Neuronal stem cell (in vitro differentiated cells): ENCODE results near the gene SLC28A3.

Experiments used
- DNase-seq: peaks from one replicate; pipeline ENCODE4 v3.0.0-alpha.2; 2013; ENCODE audit warnings: low spot score
- H2AFZ ChIP-seq: one replicate; pipeline ENCODE4 v1.6.1; 2013; ENCODE audit warnings: mild to moderate bottlenecking, low read length, inconsistent platforms
- H2AK5ac ChIP-seq: 2 replicates; pipeline ENCODE4 v1.6.1; 2013; ENCODE audit warnings: low read depth, mild to moderate bottlenecking, inconsistent platforms, low read length, moderate library complexity, mixed read lengths
- H2BK120ac ChIP-seq: 2 replicates; pipeline ENCODE4 v1.6.1; 2013; ENCODE audit warnings: low read depth, mild to moderate bottlenecking, inconsistent platforms, low read length, moderate library complexity, mixed read lengths
- H2BK12ac ChIP-seq: one replicate; pipeline ENCODE4 v1.6.1; 2013; ENCODE audit warnings: low read length, inconsistent platforms
- H2BK15ac ChIP-seq: 2 replicates; pipeline ENCODE4 v1.6.1; 2013; ENCODE audit warnings: mild to moderate bottlenecking, low read length, inconsistent platforms, mixed read lengths
- H2BK5ac ChIP-seq: one replicate; pipeline ENCODE4 v1.6.1; 2013; ENCODE audit warnings: inconsistent platforms, mild to moderate bottlenecking, low read length, moderate library complexity
- H3K14ac ChIP-seq: one replicate; pipeline ENCODE4 v1.6.1; 2013; ENCODE audit warnings: low read length, inconsistent platforms
- H3K18ac ChIP-seq: 2 replicates; pipeline ENCODE4 v1.6.1; 2013; ENCODE audit warnings: low read length, inconsistent platforms
- H3K23ac ChIP-seq: 2 replicates; pipeline ENCODE4 v1.6.1; 2013; ENCODE audit warnings: low read depth, mild to moderate bottlenecking, mixed read lengths, low read length, inconsistent platforms; ENCODE audit not compliant: poor library complexity
- H3K27ac ChIP-seq: replicated peaks from 3 replicates; pipeline ENCODE4 v1.5.1; 2013; ENCODE audit warnings: low read length, inconsistent platforms
- H3K27me3 ChIP-seq, 3 experiments: 2 replicates each; pipeline ENCODE4 v1.6.1; 2013; ENCODE audit warnings: low read length in 3 of 3, mild to moderate bottlenecking in 2 of 3, inconsistent platforms in 1 of 3, low read depth in 1 of 3, mixed read lengths in 1 of 3, moderate library complexity in 1 of 3; ENCODE audit not compliant: control insufficient read depth in 3 of 3, insufficient read depth in 3 of 3
- H3K36me3 ChIP-seq, 2 donors: replicated peaks in 1 of 2; 2 replicates each; pipeline ENCODE4 v1.6.1; 2013; ENCODE audit warnings: low read length in 2 of 2; ENCODE audit not compliant: control insufficient read depth in 2 of 2, insufficient read depth in 2 of 2
- H3K4ac ChIP-seq: 2 replicates; pipeline ENCODE4 v1.6.1; 2013; ENCODE audit warnings: inconsistent platforms, mild to moderate bottlenecking, low read length, moderate library complexity
- H3K4me1 ChIP-seq, 2 donors: 1 replicate in 1 of 2; 2 replicates in 1 of 2; pipeline ENCODE4 v1.6.1; 2013; ENCODE audit warnings: low read length in 2 of 2, low read depth in 1 of 2; ENCODE audit not compliant: control insufficient read depth in 2 of 2, insufficient read depth in 1 of 2
- H3K4me2 ChIP-seq: one replicate; pipeline ENCODE4 v1.6.1; 2013; ENCODE audit warnings: mild to moderate bottlenecking, low read length, inconsistent platforms; ENCODE audit not compliant: insufficient read depth, poor library complexity, severe bottlenecking
- H3K4me3 ChIP-seq, 2 donors: 2 replicates each; pipeline ENCODE4 v1.5.1; 2013; ENCODE audit warnings: low read length in 2 of 2, mild to moderate bottlenecking in 2 of 2, inconsistent platforms in 1 of 2, moderate library complexity in 1 of 2
- H3K79me1 ChIP-seq: one replicate; pipeline ENCODE4 v1.6.1; 2013; ENCODE audit warnings: low read depth, mild to moderate bottlenecking, inconsistent platforms, low read length, moderate library complexity
- H3K9ac ChIP-seq: one replicate; pipeline ENCODE4 v1.6.1; 2013; ENCODE audit warnings: mild to moderate bottlenecking, low read depth, low read length, inconsistent platforms; ENCODE audit not compliant: poor library complexity
- H3K9me3 ChIP-seq, 2 donors: replicated peaks in 1 of 2; 2 replicates each; pipeline versions ENCODE3 to v1.6.1; 2013; ENCODE audit warnings: low read length in 2 of 2, mild to moderate bottlenecking in 2 of 2, inconsistent platforms in 1 of 2, low read depth in 1 of 2, mixed read lengths in 1 of 2, moderate library complexity in 1 of 2; ENCODE audit not compliant: control insufficient read depth in 2 of 2, insufficient read depth in 1 of 2
- H4K8ac ChIP-seq: one replicate; pipeline ENCODE4 v1.6.1; 2013; ENCODE audit warnings: low read depth, mild to moderate bottlenecking, inconsistent platforms, low read length, moderate library complexity
- H4K91ac ChIP-seq: one replicate; pipeline ENCODE4 v1.6.1; 2013; ENCODE audit warnings: low read length, low read depth, mild to moderate bottlenecking, inconsistent platforms; ENCODE audit not compliant: poor library complexity
- WGBS, 2 donors: extraction: QIAGEN DNeasy Blood & Tissue Kit; methylation state at CpG; one replicate each; pipeline ENCODE4 v1.1.7; 2013; ENCODE audit warnings: missing lambda C conversion rate in 2 of 2, mixed read lengths in 1 of 2; ENCODE audit not compliant: insufficient read length in 2 of 2, insufficient replicate concordance in 1 of 2; ENCODE audit errors: extremely low coverage in 2 of 2; 5-methylcytosine and 5-hydroxymethylcytosine counted together

Gene SLC28A3

GRCh38 chr9:84261070-84261746, 79.3 kb downstream of the SLC28A3 start:
- no peak overlapping the region for H3K4me3 ChIP-seq
- no peaks in the 10 kb centered on the region for H3K4me1 ChIP-seq
- no peaks in the 10 kb centered on the region for H3K9me3 ChIP-seq

GRCh38 chr9:84258371-84258770, 82.2 kb downstream of the SLC28A3 start:
- H3K79me1 ChIP-seq, result no peaks in the 10 kb centered on the region
- no CpG with 5 or more reads among the region's 9 CpGs for WGBS, 2 donors

More at GRCh38 chr9:84261070-84261746, 79.3 kb downstream of the SLC28A3 start:
- no peak overlapping the region for H2BK12ac ChIP-seq
- H2BK120ac ChIP-seq, result no peak overlapping the region
- no peak overlapping the region for H3K4me2 ChIP-seq
- no peak overlapping the region for H3K4ac ChIP-seq
- peak; percentile 68 for DNase-seq
- no peak overlapping the region for H3K9ac ChIP-seq
- no peak overlapping the region for H3K23ac ChIP-seq
- no CpG with 5 or more reads among the region's 13 CpGs for WGBS, 2 donors
- no peak overlapping the region for H3K14ac ChIP-seq
- H3K27me3 ChIP-seq, result peaks cover 0 to 5% (median 0%) of the 10 kb centered on the region in 3 experiments
- H3K36me3 ChIP-seq, result no peaks in the 10 kb centered on the region
- no peak overlapping the region for H4K91ac ChIP-seq
- no peak overlapping the region for H3K27ac ChIP-seq
- no peak overlapping the region for H2AFZ ChIP-seq
- no peaks in the 10 kb centered on the region for H3K79me1 ChIP-seq
- H3K18ac ChIP-seq, result no peak overlapping the region
- H2BK15ac ChIP-seq, result no peak overlapping the region
- no peak overlapping the region for H2AK5ac ChIP-seq
- H4K8ac ChIP-seq, result no peak overlapping the region
- H2BK5ac ChIP-seq, result no peak overlapping the region

GRCh38 chr9:84255696-84256095, 84.9 kb downstream of the SLC28A3 start:
- H2AK5ac ChIP-seq, result no peak overlapping the region
- H3K4me2 ChIP-seq, result no peak overlapping the region
- no peak overlapping the region for H3K23ac ChIP-seq
- no peak overlapping the region for H3K18ac ChIP-seq
- H2BK5ac ChIP-seq, result no peak overlapping the region
- no peak overlapping the region for H2BK120ac ChIP-seq
- H3K9me3 ChIP-seq, result no peaks in the 10 kb centered on the region
- H3K4me1 ChIP-seq, result no peaks in the 10 kb centered on the region
- no peak overlapping the region for H2BK12ac ChIP-seq
- H2BK15ac ChIP-seq, result no peak overlapping the region
- no peak overlapping the region for H3K14ac ChIP-seq
- DNase-seq, result no peak
- H3K36me3 ChIP-seq, result no peaks in the 10 kb centered on the region
- H2AFZ ChIP-seq, result no peak overlapping the region
- no peak overlapping the region for H3K4ac ChIP-seq
- H3K79me1 ChIP-seq, result no peaks in the 10 kb centered on the region
- no peak overlapping the region for H4K8ac ChIP-seq
- H3K9ac ChIP-seq, result no peak overlapping the region
- no peak overlapping the region for H3K27ac ChIP-seq
- no peak overlapping the region for H3K4me3 ChIP-seq
- WGBS, 2 donors, result no CpG with 5 or more reads among the region's 4 CpGs
- H3K27me3 ChIP-seq, result peaks cover 0 to 10% (median 0%) of the 10 kb centered on the region in 3 experiments
- H4K91ac ChIP-seq, result no peak overlapping the region

More at GRCh38 chr9:84258371-84258770, 82.2 kb downstream of the SLC28A3 start:
- Histone ChIP-seq H3K9me3 (no peaks in the 10 kb centered on the region), H3K36me3 (no peaks in the 10 kb centered on the region), H3K18ac (no peak overlapping the region), H2BK15ac (no peak overlapping the region), H4K91ac (no peak overlapping the region), H4K8ac (no peak overlapping the region), H3K27ac (no peak overlapping the region), H2AK5ac (no peak overlapping the region), H3K23ac (no peak overlapping the region), H3K4ac (no peak overlapping the region), H3K4me1 (no peaks in the 10 kb centered on the region), H3K27me3 (peaks cover 0 to 8% (median 0%) of the 10 kb centered on the region in 3 experiments), H2AFZ (no peak overlapping the region), H2BK5ac (no peak overlapping the region), H3K14ac (no peak overlapping the region), H3K4me2 (no peak overlapping the region), H3K9ac (no peak overlapping the region), H3K4me3 (no peak overlapping the region), H2BK120ac (no peak overlapping the region), H2BK12ac (no peak overlapping the region)
- no peak for DNase-seq

- H3K4ac ChIP-seq, result no peak overlapping the region
- H3K14ac ChIP-seq, result no peak overlapping the region
- H2BK15ac ChIP-seq, result no peak overlapping the region
- H3K23ac ChIP-seq, result no peak overlapping the region
- no peak overlapping the region for H3K27ac ChIP-seq
- peaks cover 0 to 8% (median 0%) of the 10 kb centered on the region in 3 experiments for H3K27me3 ChIP-seq
- H2AFZ ChIP-seq, result no peak overlapping the region
- no CpG with 5 or more reads among the region's 6 CpGs for WGBS, 2 donors
- H2BK5ac ChIP-seq, result no peak overlapping the region
- no peak overlapping the region for H3K4me3 ChIP-seq
- no peak overlapping the region for H2BK12ac ChIP-seq
- no peak overlapping the region for H2AK5ac ChIP-seq
- H2BK120ac ChIP-seq, result no peak overlapping the region
- H3K4me1 ChIP-seq, result no peaks in the 10 kb centered on the region
- H3K4me2 ChIP-seq, result no peak overlapping the region
- H3K36me3 ChIP-seq, result no peaks in the 10 kb centered on the region
- H4K8ac ChIP-seq, result no peak overlapping the region
- H3K18ac ChIP-seq, result no peak overlapping the region
- no peaks in the 10 kb centered on the region for H3K9me3 ChIP-seq
- DNase-seq, result no peak
- no peak overlapping the region for H4K91ac ChIP-seq
- no peak overlapping the region for H3K9ac ChIP-seq
- H3K79me1 ChIP-seq, result no peaks in the 10 kb centered on the region
These were observed 85.6 kb downstream of the SLC28A3 start for GRCh38 chr9:84254972-84255371.
